Stomach (tissue), 9 donors: ENCODE results near the gene FUOM. TPM values are rescaled to one million over a fixed set of nuclear protein-coding genes. Genes with fewer than 3 reads are reported as not detected.
A peak's percentile ranks its signal among the peaks of the same experiment; 100 is the strongest.

Experiments used
- DNase-seq, 2 donors: peaks; one replicate each; pipeline versions ENCODE4 v3.0.0 to v3.0.0-alpha.2; 2013 to 2019
- H3K27ac ChIP-seq, 5 donors: fragments of 200-600 bp in 4 of 5; sonication (generic) in 4 of 5; one replicate each; pipeline ENCODE4 v1.5.1; 2013 to 2019; ENCODE audit warnings: mild to moderate bottlenecking in 1 of 5, moderate library complexity in 1 of 5
- H3K27me3 ChIP-seq, 3 donors: fragments of 200-600 bp; sonication (generic); one replicate each; pipeline ENCODE4 v1.5.1; 2017 to 2019; ENCODE audit warnings: mixed run types in 1 of 3
- H3K36me3 ChIP-seq, 4 donors: fragments of 200-600 bp; sonication (generic); 1 replicate in 3 of 4; 2 replicates in 1 of 4; pipeline ENCODE4 v1.5.1; 2016 to 2019
- H3K4me1 ChIP-seq, 4 donors: fragments of 200-600 bp; sonication (generic); one replicate each; pipeline ENCODE4 v1.5.1; 2016 to 2019
- H3K4me3 ChIP-seq, 4 donors: fragments of 200-600 bp; sonication (generic) in 3 of 4; one replicate each; pipeline ENCODE4 v1.5.1; 2016 to 2019; ENCODE audit warnings: mild to moderate bottlenecking in 1 of 4
- H3K9me3 ChIP-seq, 4 donors: fragments of 200-600 bp; sonication (generic); one replicate each; pipeline ENCODE4 v1.5.1; 2016 to 2019
- CTCF ChIP-seq, 7 experiments: fragments of 450-650 bp in 4 of 7; fragments of 200-600 bp in 3 of 7; sonication (generic) in 3 of 7; IDR thresholded peaks; one replicate each; pipeline ENCODE4 v1.5.1; 2016 to 2019; ENCODE audit warnings: antibody characterized with exemption in 7 of 7, control low read depth in 2 of 7, mild to moderate bottlenecking in 1 of 7
- EP300 ChIP-seq: sonication (generic); formaldehyde crosslinking; IDR thresholded peaks from one replicate; pipeline ENCODE4 v1.6.1; 2017; ENCODE audit warnings: antibody characterized with exemption
- POLR2A ChIP-seq, 4 donors: fragments of 450-650 bp; IDR thresholded peaks; one replicate each; pipeline ENCODE4 v1.6.1; 2016; ENCODE audit warnings: antibody characterized with exemption in 4 of 4, control low read depth in 2 of 4, mild to moderate bottlenecking in 1 of 4, moderate library complexity in 1 of 4
- POLR2AphosphoS5 ChIP-seq, 3 donors: sonication (generic); formaldehyde crosslinking; IDR thresholded peaks; one replicate each; pipeline ENCODE4 v1.6.1; 2016; ENCODE audit warnings: antibody characterized with exemption in 3 of 3
- WGBS, 5 donors: extraction: QIAGEN DNeasy Blood & Tissue Kit in 3 of 5; methylation state at CpG; one replicate each; pipeline versions ENCODE4 v1.1.5 to v1.1.7; 2013 to 2018; 5-methylcytosine and 5-hydroxymethylcytosine counted together
- intact Hi-C: fragments of 100-400 bp; cut with DNase I; formaldehyde crosslinking; loops from one replicate; pipeline ENCODE4 v1.15.1; 2023; ENCODE audit warnings: low total_unique reads
- polyA plus RNA-seq, 3 donors: library from polyadenylated mRNA; stranded (reverse); fragments of 200-250 nt; gene quantifications; one replicate each; pipeline ENCODE4 v1.2.3, GENCODE V29; 2013
- total RNA-seq, 5 donors: library from RNA; depleted of rRNA; stranded (reverse); fragments of >200 nt; gene quantifications; one replicate each; pipeline versions ENCODE4 v1.1.0 to v1.2.3, GENCODE V29; 2014 to 2016
- donor health status: healthy with polysubstance abuse.
- donor health status: Bipolar disorder and iron deficiency.
- donor health status: healthy.

Gene FUOM
- total and polyA plus RNA-seq, 8 donors: 6.4 to 38.3 (median 17.9) TPM; not detected in 2

- Histone ChIP-seq H3K36me3 (peaks cover 15 to 42% (median 38%) of the 10 kb centered on the region in 4 donors), H3K9me3 (no peaks in the 10 kb centered on the region), H3K4me1 (peaks cover 32 to 58% (median 43%) of the 10 kb centered on the region in 4 donors), H3K27ac (peak within 1 kb of the TSS; percentile 96 to 100 (median 98)), H3K4me3 (peak within 1 kb of the TSS; percentile 88 to 100 (median 92)), H3K27me3 (no peaks in the 10 kb centered on the region)
- TF ChIP-seq POLR2AphosphoS5 (IDR thresholded peaks at IDR 0.05): peak; percentile 54 to 89 (median 87)
- TF ChIP-seq POLR2A (IDR thresholded peaks at IDR 0.05): no peak
- TF ChIP-seq EP300: no peak
- TF ChIP-seq CTCF (IDR thresholded peaks at IDR 0.05): no peak
- DNase-seq: peak; percentile 89 to 96
- 0 to 1% (median 1%) methylated on average over 19 to 89 of the region's 89 CpGs for WGBS, 5 donors
- intact Hi-C loops: no loop called here
These were observed 49.3 kb downstream of the FUOM start, which contains the start of the genes TUBGCP2 and ZNF511 for GRCh38 chr10:133308421-133309099. TUBGCP2 (minus strand) TSS chr10:133308872; CDS start chr10:133302941, 5,931 bp downstream. ZNF511 (plus strand) TSS chr10:133308914; CDS start chr10:133308944, 30 bp downstream.

- H3K9me3 ChIP-seq: no peaks in the 10 kb centered on the region
- intact Hi-C loops: no loop called here
- peaks cover 12 to 42% (median 38%) of the 10 kb centered on the region in 4 donors for H3K36me3 ChIP-seq
- H3K4me1 ChIP-seq: peaks cover 32 to 62% (median 45%) of the 10 kb centered on the region in 4 donors
- peak overlapping the region; percentile 96 to 100 (median 98) for H3K27ac ChIP-seq
- H3K4me3 ChIP-seq: peak overlapping the region; percentile 88 to 100 (median 92)
- 1 to 6% (median 3%) methylated on average over 25 of the region's 25 CpGs for WGBS, 5 donors
- peak; percentile 91 to 95 for DNase-seq
- no peak for TF ChIP-seq POLR2A (IDR thresholded peaks at IDR 0.05)
- no peak for TF ChIP-seq EP300
- TF ChIP-seq CTCF (IDR thresholded peaks at IDR 0.05): peak in 5 of 7 experiments; percentile 36 to 72 (median 63)
- peak in 1 of 3 donors; percentile 4 for TF ChIP-seq POLR2AphosphoS5 (IDR thresholded peaks at IDR 0.05)
- H3K27me3 ChIP-seq: no peaks in the 10 kb centered on the region
These were observed 49.9 kb downstream of the FUOM start for GRCh38 chr10:133307776-133308420.

- Histone ChIP-seq H3K27me3 (no peaks in the 10 kb centered on the region), H3K4me3 (peak overlapping the region in 2 of 4 donors; percentile 90 to 94), H3K9me3 (no peaks in the 10 kb centered on the region), H3K4me1 (peaks cover 32 to 62% (median 45%) of the 10 kb centered on the region in 4 donors), H3K36me3 (peaks cover 11 to 42% (median 38%) of the 10 kb centered on the region in 4 donors), H3K27ac (peak overlapping the region in 3 of 5 donors; percentile 49 to 98 (median 96))
- WGBS, 5 donors: 82 to 89% (median 87%) methylated on average over 17 of the region's 17 CpGs
- no peak for TF ChIP-seq POLR2A (IDR thresholded peaks at IDR 0.05)
- no peak for TF ChIP-seq POLR2AphosphoS5 (IDR thresholded peaks at IDR 0.05)
- TF ChIP-seq EP300: no peak
- no peak for TF ChIP-seq CTCF (IDR thresholded peaks at IDR 0.05)
- no peak for DNase-seq
- intact Hi-C loops: no loop called here
These were observed 50.9 kb downstream of the FUOM start for GRCh38 chr10:133306941-133307379.

GRCh38 chr10:133306097-133306476 is 51.7 kb downstream of the FUOM start:
- no peaks in the 10 kb centered on the region for H3K9me3 ChIP-seq
- H3K4me3 ChIP-seq: no peak overlapping the region
- peaks cover 32 to 62% (median 45%) of the 10 kb centered on the region in 4 donors for H3K4me1 ChIP-seq
- intact Hi-C loops: no loop called here
- no peaks in the 10 kb centered on the region for H3K27me3 ChIP-seq
- TF ChIP-seq EP300: no peak
- TF ChIP-seq POLR2AphosphoS5 (IDR thresholded peaks at IDR 0.05): no peak
- TF ChIP-seq POLR2A (IDR thresholded peaks at IDR 0.05): no peak
- no peak for TF ChIP-seq CTCF (IDR thresholded peaks at IDR 0.05)
- 86 to 96% (median 92%) methylated on average over 5 of the region's 5 CpGs for WGBS, 5 donors
- no peak for DNase-seq
- peaks cover 17 to 40% (median 37%) of the 10 kb centered on the region in 4 donors for H3K36me3 ChIP-seq
- H3K27ac ChIP-seq: peak overlapping the region in 4 of 5 donors; percentile 40 to 98 (median 58)
